GM12874 (cell line): Measurements from ENCODE around the gene OBI1.

Source experiments
- TF ChIP-seq, protein P1 (sequence below): IDR thresholded peaks from 2 replicates; pipeline ENCODE4 v1.5.1; 2011; ENCODE audit warnings: low read depth, mild to moderate bottlenecking, control low read depth, low read length, moderate library complexity; ENCODE audit not compliant: insufficient read depth

The OBI1 gene

DNA sequence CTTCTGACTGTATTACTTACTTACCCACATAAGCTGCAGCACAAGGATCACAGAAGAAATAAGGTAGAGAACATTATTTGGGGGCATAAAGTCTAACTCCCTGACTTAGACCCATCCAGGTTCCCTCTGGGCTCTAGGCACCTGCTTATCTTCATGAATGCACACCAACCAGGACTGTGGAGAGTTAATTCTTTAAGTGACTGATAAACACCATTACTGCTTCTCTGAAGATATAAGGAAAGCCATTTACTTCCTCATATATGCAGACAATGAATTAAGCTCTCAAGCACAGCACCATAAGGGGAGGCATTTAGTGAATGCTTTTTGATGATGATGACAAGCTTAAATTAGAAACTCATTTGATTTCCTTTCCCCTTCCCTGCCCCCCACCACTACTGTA, 22.5 kb downstream of the OBI1 start:
- TF ChIP-seq, protein P1, sequence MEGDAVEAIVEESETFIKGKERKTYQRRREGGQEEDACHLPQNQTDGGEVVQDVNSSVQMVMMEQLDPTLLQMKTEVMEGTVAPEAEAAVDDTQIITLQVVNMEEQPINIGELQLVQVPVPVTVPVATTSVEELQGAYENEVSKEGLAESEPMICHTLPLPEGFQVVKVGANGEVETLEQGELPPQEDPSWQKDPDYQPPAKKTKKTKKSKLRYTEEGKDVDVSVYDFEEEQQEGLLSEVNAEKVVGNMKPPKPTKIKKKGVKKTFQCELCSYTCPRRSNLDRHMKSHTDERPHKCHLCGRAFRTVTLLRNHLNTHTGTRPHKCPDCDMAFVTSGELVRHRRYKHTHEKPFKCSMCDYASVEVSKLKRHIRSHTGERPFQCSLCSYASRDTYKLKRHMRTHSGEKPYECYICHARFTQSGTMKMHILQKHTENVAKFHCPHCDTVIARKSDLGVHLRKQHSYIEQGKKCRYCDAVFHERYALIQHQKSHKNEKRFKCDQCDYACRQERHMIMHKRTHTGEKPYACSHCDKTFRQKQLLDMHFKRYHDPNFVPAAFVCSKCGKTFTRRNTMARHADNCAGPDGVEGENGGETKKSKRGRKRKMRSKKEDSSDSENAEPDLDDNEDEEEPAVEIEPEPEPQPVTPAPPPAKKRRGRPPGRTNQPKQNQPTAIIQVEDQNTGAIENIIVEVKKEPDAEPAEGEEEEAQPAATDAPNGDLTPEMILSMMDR: no peak

DNA sequence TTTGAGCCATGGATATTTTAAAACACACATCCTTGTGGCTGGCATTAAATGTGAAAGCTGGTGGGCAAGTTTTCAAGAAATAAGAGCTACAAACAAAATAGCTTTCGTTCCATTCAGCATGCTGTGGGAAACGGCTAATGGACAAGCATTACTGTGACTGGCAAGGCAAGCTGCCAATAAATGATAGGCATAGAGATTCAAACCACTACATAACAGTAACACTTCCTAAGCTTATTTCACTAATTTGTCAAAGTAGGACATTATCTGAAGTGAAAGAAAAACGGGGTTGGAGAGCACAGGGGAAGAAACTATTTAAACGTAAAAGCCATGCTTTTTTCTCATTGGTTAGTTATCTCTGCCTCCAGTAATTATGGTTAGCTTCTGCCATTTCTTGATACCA, 26.0 kb downstream of the OBI1 start:
- TF ChIP-seq, protein P1: no peak

DNA sequence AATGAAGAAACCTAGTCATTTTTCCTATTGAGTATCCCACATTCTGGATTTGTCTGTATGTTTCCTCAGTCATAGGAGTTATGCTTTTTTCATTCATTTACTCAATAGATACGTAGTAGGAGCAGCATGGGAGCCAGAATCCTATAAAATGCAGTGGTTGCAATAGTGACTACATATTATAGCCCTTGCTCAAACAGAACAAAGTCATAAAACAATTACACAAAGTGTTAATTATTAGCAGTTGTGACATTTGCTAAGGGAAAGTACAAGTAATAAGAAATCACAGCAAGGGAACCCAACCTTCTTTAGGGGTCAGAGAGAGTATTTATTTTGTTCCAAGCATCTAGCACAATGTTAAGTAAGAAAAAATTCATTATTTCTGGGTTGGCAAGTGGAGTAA, 27.9 kb downstream of the OBI1 start:
- TF ChIP-seq, protein P1: no peak

DNA sequence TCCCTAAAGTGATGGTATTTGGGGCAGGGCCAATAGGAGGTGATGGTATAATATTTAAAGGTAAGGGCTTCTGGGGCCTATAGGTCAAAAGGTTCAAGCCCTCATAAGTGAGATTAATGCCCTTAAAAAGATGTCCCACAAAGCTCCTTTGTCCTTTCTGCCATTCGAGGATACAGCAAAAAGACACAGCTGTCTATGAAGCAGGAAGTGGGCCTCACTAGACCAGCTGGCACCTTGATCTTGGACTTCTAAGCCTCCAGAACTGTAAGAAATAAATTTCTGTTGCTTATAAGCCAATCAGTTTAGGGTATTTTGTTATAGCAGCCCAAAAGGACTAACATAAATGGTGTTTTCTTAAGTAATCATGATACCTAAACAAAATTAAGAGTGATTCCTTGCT, 28.4 kb downstream of the OBI1 start:
- TF ChIP-seq, protein P1: no peak

DNA sequence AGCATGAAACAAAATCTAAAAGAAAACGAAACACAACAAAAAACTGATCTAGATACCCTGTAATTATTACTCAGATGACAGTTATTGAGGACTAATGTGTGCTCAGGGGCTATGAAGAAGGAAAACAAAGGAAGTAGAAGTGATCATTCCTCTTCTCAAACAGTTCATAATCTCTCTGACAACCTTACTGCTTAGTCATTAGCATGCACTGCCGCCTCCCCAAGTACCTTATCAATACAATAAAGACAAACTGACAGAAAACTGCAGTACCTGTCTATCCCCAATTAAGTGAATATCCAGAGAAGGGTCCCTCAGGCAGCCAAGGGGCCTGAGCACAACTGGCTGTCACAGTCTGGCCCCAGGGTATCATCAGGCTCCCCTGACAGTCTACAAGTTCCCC, 33.6 kb downstream of the OBI1 start:
- TF ChIP-seq, protein P1: no peak

DNA sequence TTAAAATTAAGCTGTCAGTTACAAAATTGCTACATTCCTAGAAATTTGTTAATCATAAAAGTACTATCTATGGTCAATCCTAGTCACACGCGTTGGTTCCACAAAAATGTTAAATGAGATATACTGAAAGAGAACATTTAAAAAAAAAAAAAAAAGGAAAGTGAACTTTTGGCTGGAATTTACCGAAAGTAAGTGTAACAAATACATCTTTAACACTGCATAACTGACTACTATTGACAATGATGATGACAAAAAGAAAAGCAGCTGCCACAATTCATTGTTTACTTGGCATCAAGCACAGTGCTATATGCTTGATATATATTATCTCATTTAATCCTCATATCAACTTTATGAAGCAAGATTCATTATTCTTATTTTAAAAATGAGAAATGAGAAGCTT, 35.8 kb downstream of the OBI1 start:
- TF ChIP-seq, protein P1: no peak

DNA sequence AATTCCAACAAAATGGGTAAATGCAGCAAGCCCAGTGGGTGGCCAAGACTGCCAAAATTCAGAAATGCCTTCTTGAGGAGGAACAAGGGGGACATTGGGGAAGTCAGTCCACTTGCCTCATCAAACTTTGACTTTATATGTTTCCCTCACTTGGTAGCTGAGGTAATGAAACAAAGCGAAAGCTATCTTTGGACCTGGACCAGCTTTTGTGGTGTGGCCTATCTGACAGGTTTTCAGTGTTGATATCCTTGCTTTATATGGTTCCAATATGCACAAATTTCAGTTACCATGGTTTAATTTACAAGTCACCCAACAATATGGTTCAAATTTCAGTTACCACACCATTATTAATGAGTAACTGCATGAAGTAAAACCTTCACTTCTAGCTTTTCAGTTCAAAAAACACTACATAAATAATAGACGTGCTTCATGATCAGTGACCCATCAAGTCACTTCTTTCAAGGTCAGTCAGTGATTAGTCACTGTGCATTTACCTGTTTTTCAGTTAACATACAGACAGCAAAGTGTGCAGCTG, 38.0 kb downstream of the OBI1 start:
- TF ChIP-seq, protein P1: no peak
